ENCODE data around the gene TRAPPC2L. TPM values are rescaled to one million over a fixed set of nuclear protein-coding genes. Genes with fewer than 3 reads are reported as not detected.

TRAPPC2L gene
- total RNA-seq, 1 donor from 2014 or later: 50.6 TPM

GRCh38 chr16:88835383-88835782, 21.5 kb upstream of the TRAPPC2L start:
- no peak overlapping the region for H3K4me3 Mint-ChIP-seq (ENCODE audit: unreplicated experiment)
- TF ChIP-seq CTCF (IDR thresholded peaks at IDR 0.05; ENCODE audit: partially characterized antibody, unreplicated experiment): no peak

GRCh38 chr16:88835818-88836217, 21.1 kb upstream of the TRAPPC2L start:
- peaks cover 2% of the 10 kb centered on the region for H3K27me3 Mint-ChIP-seq (ENCODE audit: unreplicated experiment)
- no peak overlapping the region for H3K27ac Mint-ChIP-seq (ENCODE audit: unreplicated experiment)
- TF ChIP-seq CTCF (IDR thresholded peaks at IDR 0.05; ENCODE audit: partially characterized antibody, unreplicated experiment): no peak
- no peak overlapping the region for H3K4me3 Mint-ChIP-seq (ENCODE audit: unreplicated experiment)
- H3K36me3 Mint-ChIP-seq (ENCODE audit: unreplicated experiment): no peaks in the 10 kb centered on the region
- no peaks in the 10 kb centered on the region for H3K4me1 Mint-ChIP-seq (ENCODE audit: low read depth, unreplicated experiment)
- H3K9me3 Mint-ChIP-seq (ENCODE audit: unreplicated experiment): peaks cover 1% of the 10 kb centered on the region
- no peak for DNase-seq

More at GRCh38 chr16:88835383-88835782, 21.5 kb upstream of the TRAPPC2L start:
- Mint-ChIP-seq H3K27ac (ENCODE audit: unreplicated experiment) (no peak overlapping the region), H3K9me3 (ENCODE audit: unreplicated experiment) (peaks cover 1% of the 10 kb centered on the region), H3K27me3 (ENCODE audit: unreplicated experiment) (peaks cover 2% of the 10 kb centered on the region), H3K36me3 (ENCODE audit: unreplicated experiment) (no peaks in the 10 kb centered on the region), H3K4me1 (ENCODE audit: low read depth, unreplicated experiment) (no peaks in the 10 kb centered on the region)
- DNase-seq: no peak

- H3K27me3 Mint-ChIP-seq (ENCODE audit: unreplicated experiment): peaks cover 2% of the 10 kb centered on the region
- TF ChIP-seq CTCF (IDR thresholded peaks at IDR 0.05; ENCODE audit: partially characterized antibody, unreplicated experiment): no peak
- no peaks in the 10 kb centered on the region for H3K4me1 Mint-ChIP-seq (ENCODE audit: low read depth, unreplicated experiment)
- no peak overlapping the region for H3K4me3 Mint-ChIP-seq (ENCODE audit: unreplicated experiment)
- DNase-seq: no peak
- H3K9me3 Mint-ChIP-seq (ENCODE audit: unreplicated experiment): peaks cover 1% of the 10 kb centered on the region
- no peak overlapping the region for H3K27ac Mint-ChIP-seq (ENCODE audit: unreplicated experiment)
- no peaks in the 10 kb centered on the region for H3K36me3 Mint-ChIP-seq (ENCODE audit: unreplicated experiment)
Observed at GRCh38 chr16:88836791-88837190, 20.1 kb upstream of the TRAPPC2L start.

GRCh38 chr16:88837806-88838205, 19.1 kb upstream of the TRAPPC2L start:
- H3K4me1 Mint-ChIP-seq (ENCODE audit: low read depth, unreplicated experiment): no peaks in the 10 kb centered on the region
- no peak for TF ChIP-seq CTCF (IDR thresholded peaks at IDR 0.05; ENCODE audit: partially characterized antibody, unreplicated experiment)
- no peaks in the 10 kb centered on the region for H3K36me3 Mint-ChIP-seq (ENCODE audit: unreplicated experiment)
- H3K27me3 Mint-ChIP-seq (ENCODE audit: unreplicated experiment): peaks cover 4% of the 10 kb centered on the region
- no peak overlapping the region for H3K4me3 Mint-ChIP-seq (ENCODE audit: unreplicated experiment)
- H3K27ac Mint-ChIP-seq (ENCODE audit: unreplicated experiment): no peak overlapping the region
- no peak for DNase-seq
- H3K9me3 Mint-ChIP-seq (ENCODE audit: unreplicated experiment): peaks cover 1% of the 10 kb centered on the region

GRCh38 chr16:88838566-88838965, 18.4 kb upstream of the TRAPPC2L start:
- no peak overlapping the region for H3K27ac Mint-ChIP-seq (ENCODE audit: unreplicated experiment)
- DNase-seq: no peak
- no peak for TF ChIP-seq CTCF (IDR thresholded peaks at IDR 0.05; ENCODE audit: partially characterized antibody, unreplicated experiment)
- H3K4me3 Mint-ChIP-seq (ENCODE audit: unreplicated experiment): no peak overlapping the region
- H3K4me1 Mint-ChIP-seq (ENCODE audit: low read depth, unreplicated experiment): no peaks in the 10 kb centered on the region
- H3K36me3 Mint-ChIP-seq (ENCODE audit: unreplicated experiment): no peaks in the 10 kb centered on the region
- peaks cover 4% of the 10 kb centered on the region for H3K9me3 Mint-ChIP-seq (ENCODE audit: unreplicated experiment)
- H3K27me3 Mint-ChIP-seq (ENCODE audit: unreplicated experiment): peaks cover 5% of the 10 kb centered on the region

Measured in glutamatergic neuron (in vitro differentiated cells).